HG03442 (cell line): ENCODE data around the gene NF1.
A peak's percentile ranks its signal among the peaks of the same experiment; 100 is the strongest.
"Not testable (repeated sequence)": the region's sequence is repeated elsewhere in the genome, so short reads cannot be mapped to it uniquely, and the experiment has no call there.

ENCODE experiments used
- ATAC-seq: cut with Tn5 transposase; IDR thresholded peaks from one replicate; pipeline ENCODE4 v1.9.1; 2021; ENCODE audit warnings: mild to moderate bottlenecking, moderate library complexity; ENCODE audit not compliant: unreplicated experiment

Gene NF1

DNA sequence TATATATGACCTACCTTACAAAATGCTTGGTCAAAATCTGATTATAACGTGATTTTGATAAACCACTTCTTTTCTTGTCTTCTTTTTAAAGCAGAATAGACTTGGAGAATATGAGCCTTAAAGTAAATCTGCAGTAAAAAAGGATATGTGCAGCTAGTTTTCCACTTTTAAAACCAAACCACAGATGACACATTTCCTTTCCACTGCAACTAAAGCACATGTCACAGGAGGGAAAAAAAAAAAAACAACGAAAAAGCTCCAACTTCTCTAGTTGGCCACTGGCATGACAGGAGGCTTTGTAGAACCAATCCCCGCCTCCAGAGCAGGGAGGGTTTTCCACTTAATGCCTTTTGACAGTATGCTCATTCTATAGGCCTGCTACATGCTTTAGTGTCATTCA is 226.7 kb downstream of the NF1 start, which contains the start of gene EVI2A:
Gene EVI2A, minus strand, starts transcription at position 142 of the 400 bp plus-strand sequence. CDS start 2,609 bp downstream, outside the sequence.
- ATAC-seq, result peak; percentile 45

DNA sequence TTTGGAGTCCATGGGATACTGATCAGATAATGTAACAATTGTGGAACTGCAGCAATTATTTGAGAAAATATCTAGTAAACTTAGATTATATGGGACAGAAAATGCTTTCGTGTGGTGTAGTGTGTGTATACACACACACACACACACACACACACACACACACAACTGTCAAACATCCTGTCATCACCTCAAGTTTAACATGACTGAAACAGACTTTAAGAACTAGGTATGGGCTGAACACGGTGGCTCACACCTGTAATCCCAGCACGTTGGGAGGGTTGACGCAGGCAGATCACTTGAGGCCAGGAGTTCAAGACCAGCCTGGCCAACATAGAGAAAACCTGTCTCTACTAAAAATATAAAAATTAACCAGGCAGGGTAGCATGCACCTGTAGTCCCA is 227.2 kb downstream of the NF1 start:
- no peak for ATAC-seq

DNA sequence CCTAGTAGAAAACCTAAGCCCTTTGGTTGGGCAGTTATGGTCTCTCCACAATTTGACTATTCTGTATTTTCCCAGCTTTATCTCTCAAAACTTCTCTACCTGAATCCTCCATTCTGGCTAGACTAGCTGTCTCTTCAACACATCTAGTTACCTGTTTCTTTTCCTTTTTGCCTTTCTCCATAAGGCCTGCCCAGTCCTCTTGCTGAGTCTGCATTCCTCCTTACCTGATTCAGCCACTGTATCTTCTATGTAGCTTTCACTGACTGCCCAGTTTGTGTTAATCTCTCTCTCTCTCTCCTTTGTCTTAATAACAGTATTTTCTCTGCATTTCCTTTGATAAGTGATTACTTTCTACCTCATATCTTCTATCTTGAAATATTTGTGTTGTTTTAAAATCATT is 228.8 kb downstream of the NF1 start:
- ATAC-seq, result no peak

DNA sequence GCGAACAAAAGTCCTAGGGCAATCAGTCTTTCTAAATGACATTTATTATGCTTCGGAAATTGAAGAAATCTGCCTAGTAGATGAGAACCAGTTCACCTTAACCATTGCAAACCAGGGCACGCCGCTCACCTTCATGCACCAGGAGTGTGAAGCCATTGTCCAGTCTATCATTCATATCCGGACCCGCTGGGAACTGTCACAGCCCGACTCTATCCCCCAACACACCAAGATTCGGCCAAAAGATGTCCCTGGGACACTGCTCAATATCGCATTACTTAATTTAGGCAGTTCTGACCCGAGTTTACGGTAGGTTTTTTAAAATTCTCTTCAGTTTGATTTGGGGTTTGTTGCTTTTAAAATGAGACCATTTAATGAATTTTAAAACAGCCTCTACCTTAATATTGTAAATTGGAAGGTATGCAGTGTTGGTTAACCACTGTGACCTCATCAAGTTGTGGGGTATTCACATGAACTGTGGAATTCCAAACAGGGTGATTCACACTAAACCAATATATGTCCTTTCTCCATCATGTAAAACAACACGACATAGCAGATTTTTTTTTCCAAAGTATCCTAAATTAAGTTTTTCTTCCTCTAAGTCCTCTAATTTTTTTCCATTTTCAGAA is 232.9 kb downstream of the NF1 start:
- no peak for ATAC-seq

DNA sequence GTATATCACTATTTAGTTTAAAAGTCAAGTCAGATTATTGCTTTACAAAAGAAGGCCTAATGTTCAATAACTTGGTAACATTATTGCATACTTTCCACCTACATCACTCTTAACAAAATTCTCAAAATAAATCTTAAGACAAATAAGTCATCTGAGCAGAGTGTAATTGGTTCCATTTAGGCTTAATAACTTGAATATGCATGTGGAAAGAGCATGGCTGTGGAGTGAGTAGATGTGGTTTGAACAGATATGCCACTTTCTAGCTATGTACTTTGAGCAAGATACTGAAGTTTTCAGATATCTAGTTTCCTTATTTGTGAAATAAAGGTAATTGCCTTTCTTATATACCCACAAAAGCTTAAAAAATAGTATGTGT is 233.4 kb downstream of the NF1 start:
- no peak for ATAC-seq

DNA sequence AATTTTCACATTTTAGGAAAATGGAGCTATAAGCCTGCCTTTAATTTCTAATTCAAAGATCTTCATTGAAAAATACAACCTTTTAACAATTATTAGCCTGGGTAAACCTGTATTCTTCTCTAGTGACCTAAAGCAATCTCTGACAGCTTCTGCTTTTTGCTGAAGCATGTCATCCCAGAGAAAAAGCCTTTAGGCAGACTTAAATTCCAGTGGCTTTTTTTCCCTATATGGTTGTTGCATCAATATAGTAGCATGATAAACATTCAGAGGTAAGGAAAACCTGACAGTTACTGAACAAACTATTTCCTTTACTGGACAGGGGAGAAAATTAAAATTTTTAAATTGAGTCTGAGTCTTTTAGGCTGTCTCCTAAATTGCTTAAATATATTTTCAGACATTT is 234.4 kb downstream of the NF1 start:
- ATAC-seq, result no peak

DNA sequence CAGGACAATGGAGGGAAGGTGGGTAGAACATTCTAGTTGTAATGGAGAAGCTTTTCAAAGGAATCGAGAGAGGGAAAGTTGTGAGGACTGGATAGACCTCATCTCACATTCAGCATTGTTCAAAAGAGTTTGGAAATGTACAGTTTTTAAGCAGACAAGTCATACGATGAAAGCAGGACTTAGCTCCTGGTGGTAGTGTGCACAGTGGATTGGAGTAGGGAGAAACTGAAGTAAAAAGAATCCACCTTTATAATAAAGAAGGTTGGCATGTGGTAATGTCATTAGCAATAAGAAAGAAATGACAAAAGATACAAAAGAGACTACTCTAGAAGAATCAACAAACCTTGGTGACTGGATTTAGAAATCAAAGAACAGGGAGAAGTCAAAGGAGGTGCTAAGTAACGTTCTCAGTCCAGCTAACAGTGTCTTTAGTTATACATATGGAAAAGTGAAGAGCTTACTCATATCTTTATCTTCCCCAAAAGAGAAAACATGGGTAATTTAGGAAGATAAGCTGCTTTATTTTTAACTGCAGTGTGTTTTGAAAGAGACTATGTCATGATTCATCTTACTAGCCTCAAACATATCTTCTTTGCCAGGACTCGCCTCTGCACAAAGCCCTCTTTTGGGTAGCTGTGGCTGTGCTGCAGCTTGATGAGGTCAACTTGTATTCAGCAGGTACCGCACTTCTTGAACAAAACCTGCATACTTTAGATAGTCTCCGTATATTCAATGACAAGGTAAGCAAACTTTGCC is 245.3 kb downstream of the NF1 start:
- ATAC-seq, result no peak

DNA sequence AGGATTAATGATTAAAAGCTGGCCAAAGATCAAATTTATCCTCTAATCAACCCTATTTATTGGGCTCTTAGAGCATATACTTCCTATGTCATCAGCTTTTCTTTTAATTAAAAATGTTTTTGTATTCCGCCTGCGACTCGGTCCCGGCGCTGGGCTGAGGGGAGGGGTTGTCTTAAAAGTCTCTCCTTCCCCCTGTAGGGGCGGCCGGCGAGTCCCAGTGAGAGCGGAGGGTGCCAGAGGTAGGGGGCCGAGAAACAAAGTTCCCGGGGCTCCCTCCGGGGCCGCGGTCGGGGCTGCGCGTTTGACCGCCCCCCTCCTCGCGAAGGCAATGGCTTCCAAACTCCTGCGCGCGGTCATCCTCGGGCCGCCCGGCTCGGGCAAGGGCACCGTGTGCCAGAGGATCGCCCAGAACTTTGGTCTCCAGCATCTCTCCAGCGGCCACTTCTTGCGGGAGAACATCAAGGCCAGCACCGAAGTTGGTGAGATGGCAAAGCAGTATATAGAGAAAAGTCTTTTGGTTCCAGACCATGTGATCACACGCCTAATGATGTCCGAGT is 250.5 kb downstream of the NF1 start:
- ATAC-seq, result not testable (repeated sequence)

DNA sequence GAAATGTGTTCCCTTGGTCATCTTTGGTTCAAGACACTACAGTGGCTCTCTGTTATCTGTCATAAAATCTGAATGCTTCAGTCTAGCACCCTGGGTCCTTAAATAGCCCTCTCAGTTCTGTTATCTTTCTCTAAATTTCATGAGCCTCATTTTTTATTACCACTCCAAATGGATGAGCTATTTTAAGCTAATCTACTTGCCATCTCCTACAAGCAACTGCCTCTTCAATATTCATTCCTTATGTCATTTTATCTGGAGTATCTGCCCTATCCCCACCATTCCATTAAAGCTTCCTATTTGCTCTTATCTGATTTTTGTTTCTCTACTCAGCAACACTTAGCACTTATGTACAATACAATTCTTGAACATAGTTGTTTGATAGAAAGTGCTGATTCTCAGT is 254.7 kb downstream of the NF1 start:
- no peak for ATAC-seq

DNA sequence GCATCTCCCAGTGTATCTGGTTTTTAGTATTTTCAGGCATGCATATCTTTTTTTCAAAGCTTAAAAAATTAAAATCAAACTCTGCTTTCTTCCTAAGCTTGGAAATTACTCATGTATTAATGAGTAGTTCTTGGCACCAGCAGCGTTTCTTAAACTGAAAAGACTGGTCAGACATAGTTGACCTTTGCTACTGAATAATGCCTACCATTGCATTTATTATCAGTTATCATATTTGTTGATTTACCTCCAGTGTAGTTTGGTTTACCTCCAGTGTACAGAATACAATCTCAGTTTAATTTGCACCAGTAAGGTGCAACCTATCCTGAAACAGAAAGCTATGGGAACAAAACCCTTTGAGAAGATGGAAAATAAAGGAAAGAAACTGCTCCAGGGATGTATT is 261.2 kb downstream of the NF1 start:
- ATAC-seq, result no peak

DNA sequence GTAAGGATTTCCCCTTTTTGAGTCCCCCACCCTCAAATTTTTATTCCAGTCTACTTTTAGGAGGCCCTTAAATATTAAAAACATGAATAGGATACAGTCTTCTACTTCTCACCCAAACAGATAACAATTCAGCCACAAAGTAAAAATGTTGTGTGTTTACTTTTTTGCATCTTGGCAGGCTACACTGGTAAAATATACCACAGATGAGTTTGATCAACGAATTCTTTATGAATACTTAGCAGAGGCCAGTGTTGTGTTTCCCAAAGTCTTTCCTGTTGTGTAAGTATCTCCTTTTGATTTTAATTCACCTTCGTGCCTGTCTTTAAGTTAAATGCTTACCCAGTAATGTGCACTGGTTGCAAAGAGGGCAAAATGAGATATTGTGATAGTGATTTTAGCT is 262.3 kb downstream of the NF1 start:
- ATAC-seq, result no peak

DNA sequence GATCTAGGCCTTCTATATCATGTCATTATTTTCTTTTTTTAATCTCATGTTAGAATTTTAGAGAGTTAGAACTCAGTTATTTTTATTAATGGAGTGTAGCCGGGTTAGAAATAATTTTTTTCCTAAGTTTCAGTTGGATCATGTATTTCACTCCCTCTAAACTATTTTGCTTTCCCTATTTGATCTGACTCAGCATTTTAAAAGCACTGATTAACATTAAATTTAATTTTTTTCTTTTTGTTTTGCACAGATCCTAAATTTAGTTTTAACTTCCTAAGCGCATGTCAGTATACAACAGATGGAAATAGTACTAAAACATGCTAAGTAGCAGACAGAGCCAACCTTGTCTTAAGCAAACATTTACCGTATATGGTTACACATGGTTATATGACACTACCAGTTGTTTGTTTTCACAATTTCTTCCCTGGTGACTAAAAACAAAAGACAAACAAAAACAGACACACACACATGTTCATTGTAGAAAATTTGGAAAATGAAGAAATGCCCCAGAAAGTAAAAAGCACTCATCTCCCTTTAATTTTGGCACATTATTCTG is 263.1 kb downstream of the NF1 start:
- no peak for ATAC-seq

DNA sequence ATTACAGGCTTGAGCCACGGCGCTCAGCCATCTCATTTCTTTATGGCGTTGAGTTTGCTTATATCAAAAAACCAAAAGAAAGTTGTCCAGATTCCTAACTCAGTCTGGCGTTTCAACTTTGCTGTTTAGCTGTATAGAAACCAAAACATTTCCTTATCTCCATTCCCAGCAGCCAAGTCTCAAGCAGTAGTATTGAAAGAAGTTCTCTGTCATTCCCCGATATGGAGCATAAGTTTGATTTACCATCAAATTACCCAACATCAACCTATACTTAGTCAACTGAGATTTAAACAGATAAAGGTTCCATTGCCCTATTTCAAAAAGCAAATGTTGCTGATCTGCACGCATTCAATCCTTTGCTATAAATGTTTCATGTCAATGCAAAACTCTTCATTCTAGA is 269.2 kb downstream of the NF1 start:
- ATAC-seq, result no peak

DNA sequence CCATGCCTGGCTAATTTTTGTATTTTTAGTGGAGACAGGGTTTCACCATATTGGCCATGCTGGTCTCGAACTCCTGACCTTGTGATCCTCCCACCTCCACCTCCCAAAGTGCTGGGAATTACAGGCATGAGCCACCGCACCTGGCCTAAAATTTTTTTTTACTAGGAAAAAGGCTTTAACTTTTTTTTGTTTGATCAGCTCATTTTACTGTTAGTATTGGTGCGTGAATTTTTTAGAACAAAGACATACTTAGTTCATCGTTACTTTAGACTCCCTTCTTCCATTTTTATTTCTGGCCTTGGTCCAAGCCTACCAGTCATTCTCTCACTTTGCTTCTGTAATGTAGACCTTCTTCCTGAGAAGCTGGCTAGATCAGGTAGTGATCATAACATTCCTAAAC is 271.3 kb downstream of the NF1 start:
- ATAC-seq, result no peak

DNA sequence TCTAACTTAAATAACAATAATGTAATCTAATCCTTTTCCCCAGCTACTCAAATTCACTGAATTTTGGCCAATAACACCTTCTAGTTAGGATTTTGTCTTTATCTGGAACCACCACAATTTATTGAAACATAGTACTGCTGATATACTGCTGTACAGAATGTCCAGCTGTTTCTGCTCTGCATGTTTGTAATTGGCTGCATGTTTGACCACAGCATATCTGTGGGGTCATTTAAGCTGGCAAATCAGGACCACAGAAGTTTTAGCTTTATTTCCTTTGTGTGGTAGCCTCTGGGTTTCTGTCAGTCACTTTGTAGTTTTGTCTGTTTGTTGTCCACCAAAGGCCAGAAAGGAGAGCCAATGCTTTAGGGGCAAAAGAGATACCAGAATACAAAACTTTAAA is 274.5 kb downstream of the NF1 start:
- ATAC-seq, result no peak

DNA sequence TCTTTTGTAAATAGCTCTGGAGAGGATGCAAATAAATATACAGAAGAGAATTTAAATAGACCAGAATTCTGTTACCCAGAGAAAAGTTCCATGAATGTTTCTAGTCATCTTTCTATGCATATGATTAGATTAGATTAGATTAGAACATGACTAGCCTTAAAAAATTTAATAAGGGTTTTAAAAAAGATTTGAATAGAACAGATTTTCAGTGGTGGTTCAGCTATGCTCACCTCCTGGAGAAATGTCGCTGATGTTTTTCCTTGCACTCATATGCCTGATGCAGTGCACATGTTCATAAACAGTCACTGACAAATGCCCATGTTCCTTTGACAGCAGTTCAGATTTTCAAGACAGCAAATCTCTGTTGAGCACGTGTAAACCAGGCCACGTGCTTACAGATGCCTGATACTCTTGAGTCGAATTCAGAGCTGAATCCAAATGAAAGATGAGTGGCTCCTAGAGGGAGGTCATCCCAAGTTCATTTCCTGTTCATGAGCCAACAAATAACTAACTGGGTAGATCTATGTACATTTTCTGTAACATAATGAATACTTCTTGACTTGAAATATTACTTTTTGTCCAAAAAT is 276.8 kb downstream of the NF1 start:
- no peak for ATAC-seq

DNA sequence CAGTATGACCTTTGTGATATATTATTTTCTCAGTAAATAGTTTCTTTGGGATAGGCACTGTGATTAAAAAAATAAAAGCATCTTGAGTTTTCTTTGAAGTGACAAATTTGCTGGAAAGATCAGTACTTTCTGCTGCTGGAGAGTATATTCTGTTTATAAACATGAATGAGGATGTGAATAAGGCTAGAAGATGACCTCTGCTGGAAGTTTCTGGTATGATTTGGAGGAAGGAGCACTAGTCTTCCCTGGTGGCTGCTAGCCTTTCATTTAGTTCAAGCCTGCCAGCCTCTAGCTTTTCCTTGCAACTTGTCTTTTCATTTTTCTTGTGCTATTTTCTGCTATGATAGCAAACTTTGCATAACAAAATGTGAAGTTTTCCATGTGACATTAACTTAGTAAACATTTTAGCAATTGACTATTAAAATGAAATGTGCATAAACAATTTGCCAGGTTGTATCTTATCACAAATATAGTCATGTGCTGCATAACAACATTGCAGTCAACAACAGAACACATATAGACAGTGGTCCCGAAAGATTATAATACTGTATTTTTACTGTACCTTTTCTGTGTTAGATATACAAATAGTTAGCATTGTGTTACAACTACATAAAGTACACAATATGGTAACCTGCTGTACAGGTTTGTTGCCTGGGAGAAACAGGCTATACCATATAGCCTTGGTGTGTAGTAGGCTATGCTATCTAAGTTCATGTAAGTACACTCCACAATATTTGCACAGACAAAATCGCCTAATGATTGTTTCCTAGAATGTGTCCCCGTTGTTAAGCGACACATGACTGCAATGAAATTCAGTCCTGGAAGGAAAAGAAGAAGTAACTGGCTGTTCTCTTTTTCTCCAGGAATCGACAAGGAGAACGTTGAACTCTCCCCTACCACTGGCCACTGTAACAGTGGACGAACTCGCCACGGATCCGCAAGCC is 278.6 kb downstream of the NF1 start:
- ATAC-seq, result no peak

DNA sequence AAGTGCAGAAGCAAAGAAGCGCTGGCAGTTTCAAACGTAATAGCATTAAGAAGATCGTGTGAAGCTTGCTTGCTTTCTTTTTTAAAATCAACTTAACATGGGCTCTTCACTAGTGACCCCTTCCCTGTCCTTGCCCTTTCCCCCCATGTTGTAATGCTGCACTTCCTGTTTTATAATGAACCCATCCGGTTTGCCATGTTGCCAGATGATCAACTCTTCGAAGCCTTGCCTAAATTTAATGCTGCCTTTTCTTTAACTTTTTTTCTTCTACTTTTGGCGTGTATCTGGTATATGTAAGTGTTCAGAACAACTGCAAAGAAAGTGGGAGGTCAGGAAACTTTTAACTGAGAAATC is 279.3 kb downstream of the NF1 start:
- no peak for ATAC-seq

DNA sequence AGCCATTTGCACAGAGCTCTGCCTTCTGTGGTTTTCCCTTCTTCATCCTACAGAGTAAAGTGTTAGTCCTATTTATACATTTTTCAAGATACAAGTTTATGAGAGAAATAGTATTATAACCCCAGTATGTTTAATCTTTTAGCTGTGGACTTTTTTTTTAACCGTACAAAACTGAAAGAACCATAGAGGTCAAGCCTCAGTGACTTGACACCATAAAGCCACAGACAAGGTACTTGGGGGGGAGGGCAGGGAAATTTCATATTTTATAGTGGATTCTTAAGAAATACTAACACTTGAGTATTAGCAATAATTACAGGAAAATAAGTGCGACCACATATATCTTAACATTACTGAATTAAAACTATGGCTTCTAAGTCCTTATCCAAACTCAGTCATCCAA is 279.7 kb downstream of the NF1 start:
- ATAC-seq, result no peak

DNA sequence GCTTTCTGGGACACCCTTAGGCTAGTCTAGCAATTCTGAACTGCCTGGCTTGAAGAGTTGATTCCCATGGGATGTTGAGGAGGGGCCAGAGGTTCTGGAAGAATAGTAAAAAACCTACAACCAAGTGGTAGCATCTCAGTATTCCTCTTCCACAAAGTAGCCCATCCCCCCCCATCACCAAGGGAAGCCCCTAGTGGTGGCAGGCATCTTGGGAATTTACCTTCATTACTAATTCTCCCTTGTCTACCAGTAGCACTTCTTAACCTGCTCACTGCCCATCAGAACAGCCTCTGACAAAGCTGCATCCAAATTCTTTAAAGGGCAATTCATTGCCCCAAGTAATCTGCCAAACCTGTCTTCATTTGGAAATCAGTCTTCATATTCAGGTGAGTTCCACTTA is 283.9 kb downstream of the NF1 start:
- ATAC-seq, result no peak
